ENCODE measurements around the gene CIRBP. TPM values are rescaled to one million over a fixed set of nuclear protein-coding genes. Genes with fewer than 3 reads are reported as not detected.

CIRBP gene
- total and polyA plus RNA-seq, 2 of the 13 experiments (the other 11 are each of a cell fraction or from before 2014, with no cell fraction given) = 133 to 140 TPM

DNA sequence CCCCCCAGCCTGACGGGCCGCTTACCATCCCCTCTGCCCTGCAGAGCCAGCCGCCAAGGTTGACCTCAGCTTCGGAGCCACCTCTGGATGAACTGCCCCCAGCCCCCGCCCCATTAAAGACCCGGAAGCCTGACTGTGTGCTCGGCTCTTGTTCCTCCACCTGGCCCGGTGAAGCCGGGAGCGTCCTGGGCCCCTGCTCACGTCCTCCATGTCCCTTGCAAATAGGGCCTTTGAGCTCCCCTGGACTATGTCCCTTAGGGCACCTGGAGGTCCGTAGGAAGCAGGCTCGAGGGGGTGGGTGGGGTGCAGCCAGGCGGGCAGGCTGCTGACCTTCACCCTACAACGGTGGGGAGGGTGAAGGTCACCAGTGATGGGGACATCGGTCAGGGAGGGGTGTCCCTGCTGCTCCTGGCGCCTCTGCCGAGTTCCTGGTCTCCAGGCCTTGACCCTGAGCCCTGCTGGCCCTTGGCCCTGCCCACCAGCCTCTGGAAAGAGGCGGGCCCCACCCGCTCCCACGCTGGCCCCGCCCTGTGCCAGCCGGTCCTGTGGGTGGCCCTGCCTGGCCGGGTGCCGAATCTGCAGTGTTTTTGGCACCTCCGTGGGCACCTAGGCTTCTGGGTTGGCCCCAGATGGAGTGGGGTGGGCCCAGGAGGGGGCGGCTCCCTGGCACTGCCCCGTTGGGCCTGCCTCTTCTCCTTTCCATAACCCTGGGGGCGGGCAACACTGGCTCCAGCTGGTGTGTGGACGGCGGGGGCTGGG, 24.3 kb upstream of the CIRBP start (continued):
- TF ChIP-seq ZBTB39 (CRISPR knock-in tag; IDR thresholded peaks at IDR 0.05) = peak; percentile 51; the same call in 1 of the 2 replicates
- TF ChIP-seq NCOA5 (CRISPR knock-in tag; IDR thresholded peaks at IDR 0.05) = no peak
- peak; percentile 90; the same call in 1 of the 2 replicates for TF ChIP-seq ZNF609 (CRISPR knock-in tag; IDR thresholded peaks at IDR 0.05; ENCODE audit: borderline replicate concordance)
- no peak for TF ChIP-seq NFIC (IDR thresholded peaks at IDR 0.05; ENCODE audit: low read length)
- no peak for TF ChIP-seq PLSCR1 (CRISPR knock-in tag; IDR thresholded peaks at IDR 0.05; ENCODE audit: borderline replicate concordance)
- TF ChIP-seq ZNF264 (CRISPR knock-in tag; IDR thresholded peaks at IDR 0.05) = peak; percentile 41; the same call in 1 of the 2 replicates
- TF ChIP-seq RARA (CRISPR knock-in tag; IDR thresholded peaks at IDR 0.05) = peak; percentile 99
- TF ChIP-seq ZNF234 (CRISPR knock-in tag; conservative IDR thresholded peaks at IDR 0.05) = 0 out of 2 replicates have a peak, but pooled peaks have one; percentile 72
- no peak for TF ChIP-seq SALL2 (CRISPR knock-in tag; IDR thresholded peaks at IDR 0.05)
- TF ChIP-seq DMTF1 (CRISPR knock-in tag; IDR thresholded peaks at IDR 0.05) = 0 out of 2 replicates have a peak, but pooled peaks have one; percentile 45
- no peak for TF ChIP-seq ZNF354B (CRISPR knock-in tag; IDR thresholded peaks at IDR 0.05)
- peak; percentile 86; the same call in 1 of the 2 replicates for TF ChIP-seq ERF (CRISPR knock-in tag; IDR thresholded peaks at IDR 0.05)
- no peak for TF ChIP-seq PLRG1 (conservative IDR thresholded peaks at IDR 0.05)
- 0 out of 2 replicates have a peak, but pooled peaks have one; percentile 65 for TF ChIP-seq CBX5 (CRISPR knock-in tag; IDR thresholded peaks at IDR 0.05; ENCODE audit: borderline replicate concordance)
- no peak; the same call in 1 of the 2 replicates for TF ChIP-seq RFX3 (CRISPR knock-in tag; IDR thresholded peaks at IDR 0.05)
- peak; percentile 71 for TF ChIP-seq SRSF1 (optimal IDR thresholded peaks at IDR 0.05; ENCODE audit: low read depth, low read length)
- TF ChIP-seq ELF1 (CRISPR knock-in tag; IDR thresholded peaks at IDR 0.05) = peak; percentile 64
- TF ChIP-seq GABPB1 (CRISPR knock-in tag; IDR thresholded peaks at IDR 0.05) = peak; percentile 78
- no peak; the same call in 1 of the 2 replicates for TF ChIP-seq JDP2 (CRISPR knock-in tag; IDR thresholded peaks at IDR 0.05; ENCODE audit: borderline replicate concordance)
- TF ChIP-seq KLF9 (CRISPR knock-in tag; IDR thresholded peaks at IDR 0.05; ENCODE audit: low read depth) = no peak

Measured in HepG2 (cell line).